GM18502 (cell line): ENCODE results near the gene SAAL1.

Experiments used
- ATAC-seq: cut with Tn5 transposase; IDR thresholded peaks from one replicate; pipeline ENCODE4 v1.9.1; 2021; ENCODE audit warnings: mild to moderate bottlenecking; ENCODE audit not compliant: unreplicated experiment, poor library complexity

The SAAL1 gene

GRCh38 chr11:18088966-18089365 is 16.9 kb downstream of the SAAL1 start:
- ATAC-seq = no peak

- ATAC-seq = no peak
Observed at GRCh38 chr11:18088366-18088765, 17.5 kb downstream of the SAAL1 start.

- ATAC-seq = no peak
Observed at GRCh38 chr11:18081551-18081950, 24.3 kb downstream of the SAAL1 start.

- no peak for ATAC-seq
Observed at GRCh38 chr11:18080451-18080850, 25.4 kb downstream of the SAAL1 start.

- ATAC-seq = no peak
Observed at GRCh38 chr11:18078909-18079308, 27.0 kb downstream of the SAAL1 start.

GRCh38 chr11:18075444-18075843 is 30.4 kb downstream of the SAAL1 start:
- no peak for ATAC-seq

DNA sequence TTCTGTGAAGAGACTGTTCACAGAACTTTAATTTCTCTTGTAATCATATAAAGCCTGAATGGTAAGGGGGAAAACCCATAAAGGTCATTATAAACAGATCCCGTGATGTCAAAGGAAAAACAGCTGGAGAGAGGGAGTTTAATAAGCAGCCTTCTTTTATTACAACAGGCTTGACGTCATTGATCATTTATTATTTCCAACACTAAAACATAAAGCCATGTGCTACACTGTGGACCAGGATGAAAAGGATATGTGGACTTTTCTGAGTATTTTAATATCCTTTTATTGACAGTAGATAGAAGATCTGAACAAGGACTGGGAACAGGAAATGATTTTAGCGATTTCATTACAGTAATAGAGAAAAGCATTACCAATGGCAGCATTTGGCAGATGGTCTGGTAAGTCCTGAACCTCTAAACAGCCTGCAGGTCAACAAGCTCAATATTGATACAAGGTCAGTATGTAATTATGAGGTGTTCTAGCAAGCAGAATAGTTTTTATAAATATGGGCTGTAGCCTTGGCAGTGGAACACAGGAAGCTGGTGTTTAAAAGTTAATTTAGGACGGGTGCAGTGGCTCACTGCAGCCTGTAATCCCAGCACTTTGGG is 34.7 kb downstream of the SAAL1 start:
- ATAC-seq = no peak

DNA sequence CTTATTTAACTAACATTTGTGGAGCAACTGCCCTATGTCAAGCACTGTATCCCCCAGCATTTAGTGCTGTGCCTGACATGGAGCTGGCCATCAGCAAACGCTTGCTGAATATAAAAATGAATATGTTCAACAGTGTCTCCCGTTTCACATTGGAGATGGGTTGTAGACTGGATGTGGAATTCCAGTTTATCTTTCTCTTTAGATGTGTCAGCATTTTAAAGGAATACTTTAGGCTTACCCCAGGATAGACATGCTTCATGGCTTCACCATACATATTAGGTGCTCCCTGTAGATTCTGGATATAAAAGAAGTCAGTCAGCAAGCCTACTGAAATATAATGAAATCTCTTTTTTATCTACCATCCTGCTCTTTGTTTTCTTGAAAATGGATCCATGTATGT is 38.5 kb downstream of the SAAL1 start:
- ATAC-seq = no peak

- ATAC-seq = no peak
Observed at GRCh38 chr11:18066626-18067025, 39.3 kb downstream of the SAAL1 start.

GRCh38 chr11:18065572-18065971 is 40.3 kb downstream of the SAAL1 start:
- ATAC-seq = no peak

DNA sequence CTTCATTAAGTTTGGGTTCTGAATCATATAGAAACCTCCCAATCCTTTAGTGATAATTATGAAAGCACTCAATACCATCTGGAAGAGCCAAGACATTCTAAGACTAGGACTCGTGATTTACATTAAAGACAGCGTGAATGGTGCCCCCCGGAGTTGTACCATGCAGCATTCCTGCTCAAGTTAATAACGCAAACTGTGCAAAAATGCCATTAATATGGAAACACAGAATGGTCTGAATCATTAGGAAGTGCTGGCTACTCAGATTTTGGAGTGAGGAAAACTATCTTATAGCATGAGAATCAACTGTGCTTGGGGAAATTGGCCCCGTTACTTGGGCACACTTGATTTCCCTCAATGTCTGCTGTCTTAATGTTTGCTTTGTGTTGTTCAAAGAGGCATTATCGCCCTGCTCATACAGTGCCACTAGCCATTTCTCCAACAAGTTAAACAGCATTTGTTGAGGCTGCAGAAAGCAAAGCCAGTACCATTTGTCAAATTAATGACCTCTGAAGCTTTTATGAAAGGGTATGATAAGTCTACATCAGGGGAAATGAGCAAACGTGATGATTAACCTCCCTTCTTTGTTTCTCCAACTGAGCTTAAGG is 41.3 kb downstream of the SAAL1 start:
- ATAC-seq = no peak

GRCh38 chr11:18063862-18064434 is 41.9 kb downstream of the SAAL1 start:
- no peak for ATAC-seq

GRCh38 chr11:18063125-18063524 is 42.8 kb downstream of the SAAL1 start:
- ATAC-seq = no peak

DNA sequence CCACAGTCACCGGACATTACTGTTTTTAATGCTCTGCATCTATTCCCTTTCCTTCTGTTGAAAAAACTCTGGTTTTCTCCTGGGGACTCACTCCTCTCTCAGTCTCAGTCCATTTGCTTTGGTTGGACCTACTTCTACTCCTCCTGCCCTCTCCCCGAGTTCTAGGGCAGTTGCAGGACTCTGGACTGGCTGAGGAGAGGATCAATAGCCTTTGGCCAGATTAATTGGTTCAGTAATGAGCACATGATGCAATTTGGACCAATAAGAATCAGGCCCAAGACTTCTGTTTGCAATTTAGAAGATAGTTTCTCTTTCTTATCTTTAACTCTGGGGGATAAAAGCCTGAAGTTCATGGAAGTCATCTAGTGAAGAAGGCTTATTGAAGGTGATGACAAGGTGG is 44.5 kb downstream of the SAAL1 start:
- no peak for ATAC-seq

GRCh38 chr11:18056561-18057181 is 49.2 kb downstream of the SAAL1 start:
- no peak for ATAC-seq

GRCh38 chr11:18054511-18055103 is 51.3 kb downstream of the SAAL1 start:
- ATAC-seq = no peak

DNA sequence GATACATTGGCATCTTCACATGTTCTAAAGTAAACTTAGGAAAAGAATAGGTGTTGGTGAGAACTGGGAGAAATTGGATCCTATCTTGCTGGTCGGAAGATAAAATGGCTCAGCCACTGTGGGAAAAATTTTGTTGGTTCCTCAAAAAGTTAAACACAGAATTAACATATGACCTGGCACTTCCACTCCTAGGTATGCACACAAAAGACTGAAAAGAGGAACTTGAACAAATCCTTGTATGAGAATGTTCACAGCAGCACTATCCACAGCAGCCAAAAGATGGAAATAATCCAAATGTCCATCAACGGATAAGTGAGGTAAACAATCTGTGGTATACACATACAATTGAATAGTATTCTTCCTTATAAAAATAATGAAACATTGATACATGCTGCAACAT is 55.0 kb downstream of the SAAL1 start:
- ATAC-seq = no peak

- ATAC-seq = no peak
Observed at GRCh38 chr11:18046116-18046777, 59.6 kb downstream of the SAAL1 start, which contains the start of gene TPH1. Gene TPH1 (minus strand): TSS chr11:18046269. CDS start chr11:18040762, 5,507 bp downstream.

- ATAC-seq = no peak
Observed at GRCh38 chr11:18036456-18036855, 69.4 kb downstream of the SAAL1 start.
